ENCODE results near the gene PHF11.

DNA sequence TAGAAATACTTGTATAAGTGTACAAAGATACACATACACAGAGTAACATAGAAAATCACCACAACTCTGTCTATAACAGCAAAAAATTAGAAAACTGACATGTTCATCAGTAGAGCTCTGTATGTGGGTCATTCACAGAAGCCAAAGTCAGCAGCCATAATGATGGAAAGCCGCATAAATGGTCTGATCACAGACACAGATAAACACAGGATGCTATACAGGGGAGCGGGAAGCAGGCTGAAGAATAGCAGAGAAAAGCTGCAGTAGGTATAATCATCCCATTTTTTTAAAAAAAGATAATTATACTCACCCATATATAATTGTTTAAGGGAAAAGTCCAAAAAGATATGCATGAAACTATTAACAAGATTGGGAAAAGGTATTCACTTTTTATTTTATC lies 58.1 kb downstream of the PHF11 start:
- TF ChIP-seq, protein P1, sequence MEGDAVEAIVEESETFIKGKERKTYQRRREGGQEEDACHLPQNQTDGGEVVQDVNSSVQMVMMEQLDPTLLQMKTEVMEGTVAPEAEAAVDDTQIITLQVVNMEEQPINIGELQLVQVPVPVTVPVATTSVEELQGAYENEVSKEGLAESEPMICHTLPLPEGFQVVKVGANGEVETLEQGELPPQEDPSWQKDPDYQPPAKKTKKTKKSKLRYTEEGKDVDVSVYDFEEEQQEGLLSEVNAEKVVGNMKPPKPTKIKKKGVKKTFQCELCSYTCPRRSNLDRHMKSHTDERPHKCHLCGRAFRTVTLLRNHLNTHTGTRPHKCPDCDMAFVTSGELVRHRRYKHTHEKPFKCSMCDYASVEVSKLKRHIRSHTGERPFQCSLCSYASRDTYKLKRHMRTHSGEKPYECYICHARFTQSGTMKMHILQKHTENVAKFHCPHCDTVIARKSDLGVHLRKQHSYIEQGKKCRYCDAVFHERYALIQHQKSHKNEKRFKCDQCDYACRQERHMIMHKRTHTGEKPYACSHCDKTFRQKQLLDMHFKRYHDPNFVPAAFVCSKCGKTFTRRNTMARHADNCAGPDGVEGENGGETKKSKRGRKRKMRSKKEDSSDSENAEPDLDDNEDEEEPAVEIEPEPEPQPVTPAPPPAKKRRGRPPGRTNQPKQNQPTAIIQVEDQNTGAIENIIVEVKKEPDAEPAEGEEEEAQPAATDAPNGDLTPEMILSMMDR (conservative IDR thresholded peaks at IDR 0.05; ENCODE audit: low read depth in 2 of 2) = no peak
- no peak for TF ChIP-seq CREB1 (CRISPR knock-in tag; IDR thresholded peaks at IDR 0.05; ENCODE audit: low read depth)
- TF ChIP-seq, protein P2, sequence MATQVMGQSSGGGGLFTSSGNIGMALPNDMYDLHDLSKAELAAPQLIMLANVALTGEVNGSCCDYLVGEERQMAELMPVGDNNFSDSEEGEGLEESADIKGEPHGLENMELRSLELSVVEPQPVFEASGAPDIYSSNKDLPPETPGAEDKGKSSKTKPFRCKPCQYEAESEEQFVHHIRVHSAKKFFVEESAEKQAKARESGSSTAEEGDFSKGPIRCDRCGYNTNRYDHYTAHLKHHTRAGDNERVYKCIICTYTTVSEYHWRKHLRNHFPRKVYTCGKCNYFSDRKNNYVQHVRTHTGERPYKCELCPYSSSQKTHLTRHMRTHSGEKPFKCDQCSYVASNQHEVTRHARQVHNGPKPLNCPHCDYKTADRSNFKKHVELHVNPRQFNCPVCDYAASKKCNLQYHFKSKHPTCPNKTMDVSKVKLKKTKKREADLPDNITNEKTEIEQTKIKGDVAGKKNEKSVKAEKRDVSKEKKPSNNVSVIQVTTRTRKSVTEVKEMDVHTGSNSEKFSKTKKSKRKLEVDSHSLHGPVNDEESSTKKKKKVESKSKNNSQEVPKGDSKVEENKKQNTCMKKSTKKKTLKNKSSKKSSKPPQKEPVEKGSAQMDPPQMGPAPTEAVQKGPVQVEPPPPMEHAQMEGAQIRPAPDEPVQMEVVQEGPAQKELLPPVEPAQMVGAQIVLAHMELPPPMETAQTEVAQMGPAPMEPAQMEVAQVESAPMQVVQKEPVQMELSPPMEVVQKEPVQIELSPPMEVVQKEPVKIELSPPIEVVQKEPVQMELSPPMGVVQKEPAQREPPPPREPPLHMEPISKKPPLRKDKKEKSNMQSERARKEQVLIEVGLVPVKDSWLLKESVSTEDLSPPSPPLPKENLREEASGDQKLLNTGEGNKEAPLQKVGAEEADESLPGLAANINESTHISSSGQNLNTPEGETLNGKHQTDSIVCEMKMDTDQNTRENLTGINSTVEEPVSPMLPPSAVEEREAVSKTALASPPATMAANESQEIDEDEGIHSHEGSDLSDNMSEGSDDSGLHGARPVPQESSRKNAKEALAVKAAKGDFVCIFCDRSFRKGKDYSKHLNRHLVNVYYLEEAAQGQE (IDR thresholded peaks at IDR 0.05; ENCODE audit: unreplicated experiment) = no peak
- TF ChIP-seq ZNF331 (CRISPR knock-in tag; IDR thresholded peaks at IDR 0.05; ENCODE audit: low read depth) = no peak
- no peak for TF ChIP-seq EZH2phosphoT487 (IDR thresholded peaks at IDR 0.05; ENCODE audit: unreplicated experiment)
- TF ChIP-seq POLR2AphosphoS5 (IDR thresholded peaks at IDR 0.05; ENCODE audit: low read depth) = no peak
- no peak for TF ChIP-seq JUNB (IDR thresholded peaks at IDR 0.05; ENCODE audit: unreplicated experiment)
- TF ChIP-seq, protein P3, sequence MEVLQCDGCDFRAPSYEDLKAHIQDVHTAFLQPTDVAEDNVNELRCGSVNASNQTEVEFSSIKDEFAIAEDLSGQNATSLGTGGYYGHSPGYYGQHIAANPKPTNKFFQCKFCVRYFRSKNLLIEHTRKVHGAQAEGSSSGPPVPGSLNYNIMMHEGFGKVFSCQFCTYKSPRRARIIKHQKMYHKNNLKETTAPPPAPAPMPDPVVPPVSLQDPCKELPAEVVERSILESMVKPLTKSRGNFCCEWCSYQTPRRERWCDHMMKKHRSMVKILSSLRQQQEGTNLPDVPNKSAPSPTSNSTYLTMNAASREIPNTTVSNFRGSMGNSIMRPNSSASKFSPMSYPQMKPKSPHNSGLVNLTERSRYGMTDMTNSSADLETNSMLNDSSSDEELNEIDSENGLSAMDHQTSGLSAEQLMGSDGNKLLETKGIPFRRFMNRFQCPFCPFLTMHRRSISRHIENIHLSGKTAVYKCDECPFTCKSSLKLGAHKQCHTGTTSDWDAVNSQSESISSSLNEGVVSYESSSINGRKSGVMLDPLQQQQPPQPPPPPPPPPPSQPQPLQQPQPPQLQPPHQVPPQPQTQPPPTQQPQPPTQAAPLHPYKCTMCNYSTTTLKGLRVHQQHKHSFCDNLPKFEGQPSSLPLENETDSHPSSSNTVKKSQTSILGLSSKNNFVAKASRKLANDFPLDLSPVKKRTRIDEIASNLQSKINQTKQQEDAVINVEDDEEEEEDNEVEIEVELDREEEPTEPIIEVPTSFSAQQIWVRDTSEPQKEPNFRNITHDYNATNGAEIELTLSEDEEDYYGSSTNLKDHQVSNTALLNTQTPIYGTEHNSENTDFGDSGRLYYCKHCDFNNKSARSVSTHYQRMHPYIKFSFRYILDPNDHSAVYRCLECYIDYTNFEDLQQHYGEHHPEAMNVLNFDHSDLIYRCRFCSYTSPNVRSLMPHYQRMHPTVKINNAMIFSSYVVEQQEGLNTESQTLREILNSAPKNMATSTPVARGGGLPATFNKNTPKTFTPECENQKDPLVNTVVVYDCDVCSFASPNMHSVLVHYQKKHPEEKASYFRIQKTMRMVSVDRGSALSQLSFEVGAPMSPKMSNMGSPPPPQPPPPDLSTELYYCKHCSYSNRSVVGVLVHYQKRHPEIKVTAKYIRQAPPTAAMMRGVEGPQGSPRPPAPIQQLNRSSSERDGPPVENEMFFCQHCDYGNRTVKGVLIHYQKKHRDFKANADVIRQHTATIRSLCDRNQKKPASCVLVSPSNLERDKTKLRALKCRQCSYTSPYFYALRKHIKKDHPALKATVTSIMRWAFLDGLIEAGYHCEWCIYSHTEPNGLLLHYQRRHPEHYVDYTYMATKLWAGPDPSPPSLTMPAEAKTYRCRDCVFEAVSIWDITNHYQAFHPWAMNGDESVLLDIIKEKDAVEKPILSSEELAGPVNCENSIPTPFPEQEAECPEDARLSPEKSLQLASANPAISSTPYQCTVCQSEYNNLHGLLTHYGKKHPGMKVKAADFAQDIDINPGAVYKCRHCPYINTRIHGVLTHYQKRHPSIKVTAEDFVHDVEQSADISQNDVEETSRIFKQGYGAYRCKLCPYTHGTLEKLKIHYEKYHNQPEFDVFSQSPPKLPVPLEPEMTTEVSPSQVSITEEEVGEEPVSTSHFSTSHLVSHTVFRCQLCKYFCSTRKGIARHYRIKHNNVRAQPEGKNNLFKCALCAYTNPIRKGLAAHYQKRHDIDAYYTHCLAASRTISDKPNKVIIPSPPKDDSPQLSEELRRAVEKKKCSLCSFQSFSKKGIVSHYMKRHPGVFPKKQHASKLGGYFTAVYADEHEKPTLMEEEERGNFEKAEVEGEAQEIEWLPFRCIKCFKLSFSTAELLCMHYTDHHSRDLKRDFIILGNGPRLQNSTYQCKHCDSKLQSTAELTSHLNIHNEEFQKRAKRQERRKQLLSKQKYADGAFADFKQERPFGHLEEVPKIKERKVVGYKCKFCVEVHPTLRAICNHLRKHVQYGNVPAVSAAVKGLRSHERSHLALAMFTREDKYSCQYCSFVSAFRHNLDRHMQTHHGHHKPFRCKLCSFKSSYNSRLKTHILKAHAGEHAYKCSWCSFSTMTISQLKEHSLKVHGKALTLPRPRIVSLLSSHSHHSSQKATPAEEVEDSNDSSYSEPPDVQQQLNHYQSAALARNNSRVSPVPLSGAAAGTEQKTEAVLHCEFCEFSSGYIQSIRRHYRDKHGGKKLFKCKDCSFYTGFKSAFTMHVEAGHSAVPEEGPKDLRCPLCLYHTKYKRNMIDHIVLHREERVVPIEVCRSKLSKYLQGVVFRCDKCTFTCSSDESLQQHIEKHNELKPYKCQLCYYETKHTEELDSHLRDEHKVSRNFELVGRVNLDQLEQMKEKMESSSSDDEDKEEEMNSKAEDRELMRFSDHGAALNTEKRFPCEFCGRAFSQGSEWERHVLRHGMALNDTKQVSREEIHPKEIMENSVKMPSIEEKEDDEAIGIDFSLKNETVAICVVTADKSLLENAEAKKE (CRISPR knock-in tag; IDR thresholded peaks at IDR 0.05) = no peak
- TF ChIP-seq EZH2 (IDR thresholded peaks at IDR 0.05; ENCODE audit: low read depth, unreplicated experiment) = no peak
- TF ChIP-seq, protein P4, sequence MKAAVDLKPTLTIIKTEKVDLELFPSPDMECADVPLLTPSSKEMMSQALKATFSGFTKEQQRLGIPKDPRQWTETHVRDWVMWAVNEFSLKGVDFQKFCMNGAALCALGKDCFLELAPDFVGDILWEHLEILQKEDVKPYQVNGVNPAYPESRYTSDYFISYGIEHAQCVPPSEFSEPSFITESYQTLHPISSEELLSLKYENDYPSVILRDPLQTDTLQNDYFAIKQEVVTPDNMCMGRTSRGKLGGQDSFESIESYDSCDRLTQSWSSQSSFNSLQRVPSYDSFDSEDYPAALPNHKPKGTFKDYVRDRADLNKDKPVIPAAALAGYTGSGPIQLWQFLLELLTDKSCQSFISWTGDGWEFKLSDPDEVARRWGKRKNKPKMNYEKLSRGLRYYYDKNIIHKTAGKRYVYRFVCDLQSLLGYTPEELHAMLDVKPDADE (IDR thresholded peaks at IDR 0.05) = no peak
- TF ChIP-seq NANOG (IDR thresholded peaks at IDR 0.05; ENCODE audit: borderline replicate concordance) = no peak

All from GM23338 (cell line).